ENCODE results near the gene HS3ST3B1. TPM values are rescaled to one million over a fixed set of nuclear protein-coding genes. Genes with fewer than 3 reads are reported as not detected.

The HS3ST3B1 gene
- total RNA-seq, 2 donors from 2014 or later: 2.7 to 4.8 TPM

- TF ChIP-seq CTCF (IDR thresholded peaks at IDR 0.05): no peak
- Histone ChIP-seq H3K4me3 (no peak overlapping the region), H3K36me3 (no peaks in the 10 kb centered on the region), H3K9me3 (no peaks in the 10 kb centered on the region), H3K4me1 (ENCODE audit: control insufficient read depth in 1 of 2, low read depth in 2 of 2) (no peaks in the 10 kb centered on the region), H3K27ac (no peak overlapping the region), H3K27me3 (replicated peaks; ENCODE audit: insufficient read depth) (no peaks in the 10 kb centered on the region)
- ATAC-seq (ENCODE audit: insufficient number of reproducible peaks, low FRiP score, low read depth) (no peak), DNase-seq (ENCODE audit: low spot score) (no peak)
Measured at GRCh38 chr17:14361945-14362508, 61.1 kb downstream of the HS3ST3B1 start.

GRCh38 chr17:14366199-14366598, 65.3 kb downstream of the HS3ST3B1 start:
- no peak for ATAC-seq (ENCODE audit: insufficient number of reproducible peaks, low FRiP score, low read depth)
- no peak overlapping the region for H3K4me3 ChIP-seq
- no peaks in the 10 kb centered on the region for H3K4me1 ChIP-seq (ENCODE audit: control insufficient read depth in 1 of 2, low read depth in 2 of 2)
- H3K9me3 ChIP-seq: no peaks in the 10 kb centered on the region
- no peaks in the 10 kb centered on the region for H3K27me3 ChIP-seq (replicated peaks; ENCODE audit: insufficient read depth)
- H3K36me3 ChIP-seq: no peaks in the 10 kb centered on the region
- no peak for TF ChIP-seq CTCF (IDR thresholded peaks at IDR 0.05)
- no peak overlapping the region for H3K27ac ChIP-seq
- no peak for DNase-seq (ENCODE audit: low spot score)

- no peaks in the 10 kb centered on the region for H3K9me3 ChIP-seq
- no peak overlapping the region for H3K4me3 ChIP-seq
- no peaks in the 10 kb centered on the region for H3K36me3 ChIP-seq
- ATAC-seq (ENCODE audit: insufficient number of reproducible peaks, low FRiP score, low read depth) (no peak), DNase-seq (ENCODE audit: low spot score) (no peak)
- H3K27ac ChIP-seq: no peak overlapping the region
- H3K4me1 ChIP-seq (ENCODE audit: control insufficient read depth in 1 of 2, low read depth in 2 of 2): no peaks in the 10 kb centered on the region
- H3K27me3 ChIP-seq (replicated peaks; ENCODE audit: insufficient read depth): no peaks in the 10 kb centered on the region
- TF ChIP-seq CTCF (IDR thresholded peaks at IDR 0.05): no peak
Measured at GRCh38 chr17:14372461-14372860, 71.6 kb downstream of the HS3ST3B1 start.

- DNase-seq (ENCODE audit: low spot score) (no peak), ATAC-seq (ENCODE audit: insufficient number of reproducible peaks, low FRiP score, low read depth) (no peak)
- H3K27me3 ChIP-seq (replicated peaks; ENCODE audit: insufficient read depth): no peaks in the 10 kb centered on the region
- TF ChIP-seq CTCF (IDR thresholded peaks at IDR 0.05): no peak
- H3K4me3 ChIP-seq: no peak overlapping the region
- H3K9me3 ChIP-seq: no peaks in the 10 kb centered on the region
- H3K36me3 ChIP-seq: no peaks in the 10 kb centered on the region
- H3K27ac ChIP-seq: no peak overlapping the region
- no peaks in the 10 kb centered on the region for H3K4me1 ChIP-seq (ENCODE audit: control insufficient read depth in 1 of 2, low read depth in 2 of 2)
Measured at GRCh38 chr17:14372905-14373613, 72.2 kb downstream of the HS3ST3B1 start.

- no peak overlapping the region for H3K4me3 ChIP-seq
- no peaks in the 10 kb centered on the region for H3K4me1 ChIP-seq (ENCODE audit: control insufficient read depth in 1 of 2, low read depth in 2 of 2)
- no peaks in the 10 kb centered on the region for H3K9me3 ChIP-seq
- ATAC-seq (ENCODE audit: insufficient number of reproducible peaks, low FRiP score, low read depth) (no peak), DNase-seq (ENCODE audit: low spot score) (no peak)
- no peaks in the 10 kb centered on the region for H3K36me3 ChIP-seq
- H3K27ac ChIP-seq: no peak overlapping the region
- H3K27me3 ChIP-seq (replicated peaks; ENCODE audit: insufficient read depth): no peaks in the 10 kb centered on the region
- TF ChIP-seq CTCF (IDR thresholded peaks at IDR 0.05): no peak
Measured at GRCh38 chr17:14373614-14374259, 72.9 kb downstream of the HS3ST3B1 start.
